ENCODE measurements around the gene POLD3.

Gene POLD3

GRCh38 chr11:74605403-74605802 lies 13.0 kb downstream of the POLD3 start:
- DNase-seq (ENCODE audit: extremely low read depth, low read depth), result no peak
- TF ChIP-seq CTCF (IDR thresholded peaks at IDR 0.05; ENCODE audit: low read depth, low read length), result no peak

- no peak for TF ChIP-seq CTCF (IDR thresholded peaks at IDR 0.05; ENCODE audit: low read depth, low read length)
- DNase-seq (ENCODE audit: extremely low read depth, low read depth), result no peak
These were observed 16.0 kb downstream of the POLD3 start for GRCh38 chr11:74608431-74608830.

- peak; percentile 65 for DNase-seq (ENCODE audit: extremely low read depth, low read depth)
- peak; percentile 47 for TF ChIP-seq CTCF (IDR thresholded peaks at IDR 0.05; ENCODE audit: low read depth, low read length)
These were observed 19.0 kb downstream of the POLD3 start for GRCh38 chr11:74611369-74611861.

- TF ChIP-seq CTCF (IDR thresholded peaks at IDR 0.05; ENCODE audit: low read depth, low read length), result no peak
These were observed 20.5 kb downstream of the POLD3 start for GRCh38 chr11:74612877-74613276.

GRCh38 chr11:74615311-74615710 lies 22.9 kb downstream of the POLD3 start:
- no peak for TF ChIP-seq CTCF (IDR thresholded peaks at IDR 0.05; ENCODE audit: low read depth, low read length)
- no peak for DNase-seq (ENCODE audit: extremely low read depth, low read depth)

More at GRCh38 chr11:74612877-74613276, 20.5 kb downstream of the POLD3 start:
- no peak for DNase-seq (ENCODE audit: extremely low read depth, low read depth)

- no peak for TF ChIP-seq CTCF (IDR thresholded peaks at IDR 0.05; ENCODE audit: low read depth, low read length)
- DNase-seq (ENCODE audit: extremely low read depth, low read depth), result no peak
These were observed 23.6 kb downstream of the POLD3 start for GRCh38 chr11:74615988-74616387.

- DNase-seq (ENCODE audit: extremely low read depth, low read depth), result no peak
- TF ChIP-seq CTCF (IDR thresholded peaks at IDR 0.05; ENCODE audit: low read depth, low read length), result no peak
These were observed 28.1 kb downstream of the POLD3 start for GRCh38 chr11:74620531-74620930.

Measured in AG09319 (cell line).